ENCODE data around the gene SRCAP.

SRCAP gene

DNA sequence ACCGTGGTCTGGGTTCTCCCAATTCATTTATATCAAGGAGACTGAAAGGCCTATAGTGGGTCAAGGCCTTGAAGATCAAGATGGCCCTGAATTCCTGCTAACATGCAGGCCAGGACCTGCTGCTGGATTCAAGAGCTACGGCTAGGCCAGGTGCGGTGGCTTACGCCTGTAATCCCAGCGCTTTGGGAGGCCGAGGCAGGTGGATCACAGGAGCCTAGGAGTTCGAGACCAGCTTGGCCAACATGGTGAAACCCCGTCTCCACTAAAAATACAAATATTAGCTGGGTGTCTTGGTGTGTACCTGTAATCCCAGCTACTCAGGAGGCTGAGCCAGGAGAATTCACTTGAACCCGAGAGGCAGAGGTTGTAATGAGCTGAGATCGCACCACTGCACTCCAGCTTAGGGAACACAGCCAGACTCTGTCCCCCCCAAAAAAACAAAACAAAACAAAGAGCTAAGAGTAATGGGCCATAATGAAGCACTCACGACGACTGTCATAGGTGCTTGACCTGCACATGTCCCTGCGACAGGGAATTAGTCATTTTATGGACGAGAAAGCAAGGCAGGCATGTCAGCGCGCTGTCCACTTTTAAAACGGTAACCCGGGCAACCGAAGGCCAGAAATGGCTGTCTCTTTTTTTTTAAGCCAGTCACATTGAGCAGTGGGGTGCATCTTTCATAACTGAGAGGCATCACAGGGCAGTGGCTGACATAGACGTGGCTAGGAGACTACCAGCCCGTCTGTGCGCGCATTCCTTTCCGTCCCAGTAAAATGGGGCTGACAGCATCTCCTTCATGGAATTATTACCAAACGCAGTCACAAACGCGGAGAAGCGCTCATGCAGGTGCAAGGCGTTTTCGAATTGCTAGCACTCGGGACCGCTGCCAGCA lies 41.8 kb upstream of the SRCAP start:
- peak overlapping the region; percentile 66 for H3K27ac ChIP-seq (ENCODE audit: insufficient read depth, low read depth, low read length, poor library complexity, severe bottlenecking)
- H3K4me3 ChIP-seq (ENCODE audit: insufficient read depth, low read depth, low read length): peak overlapping the region; percentile 40

DNA sequence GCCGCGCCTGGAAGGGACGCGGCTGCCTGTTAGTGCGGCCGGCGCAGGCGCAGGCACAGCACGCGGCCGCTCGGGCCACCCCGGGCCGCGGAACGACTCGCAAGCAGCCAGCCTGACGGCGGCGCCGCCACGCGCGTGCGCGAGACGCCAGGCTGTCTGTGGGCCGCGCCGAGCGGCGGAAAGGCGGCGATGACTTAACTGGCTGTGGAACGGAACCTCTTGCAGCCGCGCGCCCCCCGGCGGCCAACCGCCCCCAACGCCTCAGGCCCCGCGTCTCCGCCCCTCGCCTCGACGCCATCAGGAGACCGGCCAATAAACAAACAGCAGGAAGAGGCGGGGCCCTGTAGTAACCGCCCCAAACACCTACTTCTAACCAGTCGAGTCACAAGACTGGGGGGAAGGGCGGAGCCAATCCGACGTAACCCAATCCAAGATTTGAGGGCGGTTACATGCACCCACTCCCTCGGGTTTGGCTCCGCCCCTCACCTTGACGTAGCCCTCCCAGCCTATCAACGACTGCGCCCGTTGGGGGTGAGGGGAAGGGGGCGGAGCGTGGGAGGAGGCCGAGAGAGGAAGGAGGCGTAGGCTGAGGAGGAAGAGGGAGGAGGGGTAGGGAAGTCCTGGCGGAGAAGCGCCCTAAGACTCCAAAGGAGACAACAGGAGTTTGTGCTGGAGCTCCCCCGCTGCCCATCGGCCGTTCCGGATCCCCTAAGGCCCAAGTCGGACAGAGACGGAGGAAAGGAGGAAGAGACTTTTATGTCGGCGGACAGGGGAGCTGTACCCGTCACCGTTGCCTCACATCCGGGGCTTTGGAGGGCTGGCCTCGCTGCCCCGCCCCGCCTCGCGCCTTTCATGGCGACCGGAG lies 40.9 kb upstream of the SRCAP start, which contains the start of gene FBRS:
TSS of gene FBRS (plus strand) at position 566 of the 865 bp plus-strand sequence. CDS start 1,088 bp downstream, outside the sequence.
- Histone ChIP-seq H3K4me1 (ENCODE audit: control insufficient read depth, insufficient read depth, low read length) (peaks cover 12% of the 10 kb centered on the region), H3K4me3 (ENCODE audit: insufficient read depth, low read depth, low read length) (peak within 1 kb of the TSS; percentile 74), H3K36me3 (ENCODE audit: control insufficient read depth, insufficient read depth, low read length) (peaks cover 21% of the 10 kb centered on the region), H3K9me3 (ENCODE audit: control insufficient read depth, low read length) (no peaks in the 10 kb centered on the region), H3K27me3 (ENCODE audit: control insufficient read depth, insufficient read depth, low read length, poor library complexity, severe bottlenecking) (no peaks in the 10 kb centered on the region), H3K27ac (ENCODE audit: insufficient read depth, low read depth, low read length, poor library complexity, severe bottlenecking) (peak within 1 kb of the TSS; percentile 86)
- 1% methylated on average over 82 to 86 of the region's 86 CpGs for WGBS, 2 experiments

More for the DNA sequence above, 41.8 kb upstream of the SRCAP start:
- peaks cover 12% of the 10 kb centered on the region for H3K4me1 ChIP-seq (ENCODE audit: control insufficient read depth, insufficient read depth, low read length)
- H3K27me3 ChIP-seq (ENCODE audit: control insufficient read depth, insufficient read depth, low read length, poor library complexity, severe bottlenecking): peaks cover 6% of the 10 kb centered on the region
- 54 to 55% methylated on average over 32 of the region's 32 CpGs for WGBS, 2 experiments
- peaks cover 15% of the 10 kb centered on the region for H3K36me3 ChIP-seq (ENCODE audit: control insufficient read depth, insufficient read depth, low read length)
- no peaks in the 10 kb centered on the region for H3K9me3 ChIP-seq (ENCODE audit: control insufficient read depth, low read length)

- peak overlapping the region; percentile 74 for H3K4me3 ChIP-seq (ENCODE audit: insufficient read depth, low read depth, low read length)
- peaks cover 21% of the 10 kb centered on the region for H3K36me3 ChIP-seq (ENCODE audit: control insufficient read depth, insufficient read depth, low read length)
- H3K27ac ChIP-seq (ENCODE audit: insufficient read depth, low read depth, low read length, poor library complexity, severe bottlenecking): peak overlapping the region; percentile 86
- 0 to 1% methylated on average over 64 of the region's 64 CpGs for WGBS, 2 experiments
- H3K27me3 ChIP-seq (ENCODE audit: control insufficient read depth, insufficient read depth, low read length, poor library complexity, severe bottlenecking): no peaks in the 10 kb centered on the region
- no peaks in the 10 kb centered on the region for H3K9me3 ChIP-seq (ENCODE audit: control insufficient read depth, low read length)
- H3K4me1 ChIP-seq (ENCODE audit: control insufficient read depth, insufficient read depth, low read length): peaks cover 12% of the 10 kb centered on the region
Measured at GRCh38 chr16:30658731-30659506, 40.1 kb upstream of the SRCAP start.

- whole genome bisulfite sequencing, 2 experiments: 12% methylated on average over 84 of the region's 84 CpGs
- H3K36me3 ChIP-seq (ENCODE audit: control insufficient read depth, insufficient read depth, low read length): peaks cover 25% of the 10 kb centered on the region
Measured at GRCh38 chr16:30659507-30660423, 39.2 kb upstream of the SRCAP start.

GRCh38 chr16:30660424-30661261 lies 38.3 kb upstream of the SRCAP start:
- H3K27ac ChIP-seq (ENCODE audit: insufficient read depth, low read depth, low read length, poor library complexity, severe bottlenecking): no peak overlapping the region
- H3K4me3 ChIP-seq (ENCODE audit: insufficient read depth, low read depth, low read length): peak overlapping the region; percentile 74
- H3K36me3 ChIP-seq (ENCODE audit: control insufficient read depth, insufficient read depth, low read length): peaks cover 26% of the 10 kb centered on the region
- peaks cover 12% of the 10 kb centered on the region for H3K4me1 ChIP-seq (ENCODE audit: control insufficient read depth, insufficient read depth, low read length)
- 91% methylated on average over 21 of the region's 21 CpGs for WGBS, 2 experiments
- no peaks in the 10 kb centered on the region for H3K9me3 ChIP-seq (ENCODE audit: control insufficient read depth, low read length)
- no peaks in the 10 kb centered on the region for H3K27me3 ChIP-seq (ENCODE audit: control insufficient read depth, insufficient read depth, low read length, poor library complexity, severe bottlenecking)

More at GRCh38 chr16:30659507-30660423, 39.2 kb upstream of the SRCAP start:
- no peaks in the 10 kb centered on the region for H3K9me3 ChIP-seq (ENCODE audit: control insufficient read depth, low read length)
- no peaks in the 10 kb centered on the region for H3K27me3 ChIP-seq (ENCODE audit: control insufficient read depth, insufficient read depth, low read length, poor library complexity, severe bottlenecking)
- peak overlapping the region; percentile 74 for H3K4me3 ChIP-seq (ENCODE audit: insufficient read depth, low read depth, low read length)
- H3K27ac ChIP-seq (ENCODE audit: insufficient read depth, low read depth, low read length, poor library complexity, severe bottlenecking): peak overlapping the region; percentile 86
- H3K4me1 ChIP-seq (ENCODE audit: control insufficient read depth, insufficient read depth, low read length): peaks cover 12% of the 10 kb centered on the region

DNA sequence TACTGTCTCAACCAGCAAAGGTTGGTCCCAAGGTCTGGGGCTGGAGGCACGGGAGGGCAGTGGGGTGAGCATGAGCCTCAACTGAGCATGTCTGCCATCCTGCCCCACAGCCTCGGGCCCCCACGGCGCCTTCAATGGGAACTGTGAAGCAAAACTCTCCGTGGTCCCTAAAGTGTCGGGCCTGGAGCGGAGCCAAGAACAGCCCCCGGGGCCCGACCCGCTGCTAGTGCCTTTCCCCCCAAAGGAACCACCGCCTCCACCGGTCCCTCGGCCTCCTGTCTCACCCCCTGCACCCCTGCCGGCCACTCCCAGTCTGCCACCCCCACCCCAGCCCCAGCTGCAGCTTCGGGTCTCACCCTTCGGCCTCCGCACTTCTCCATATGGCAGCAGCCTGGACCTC lies 36.5 kb upstream of the SRCAP start:
- Histone ChIP-seq H3K4me3 (ENCODE audit: insufficient read depth, low read depth, low read length) (no peak overlapping the region), H3K9me3 (ENCODE audit: control insufficient read depth, low read length) (no peaks in the 10 kb centered on the region), H3K27ac (ENCODE audit: insufficient read depth, low read depth, low read length, poor library complexity, severe bottlenecking) (no peak overlapping the region), H3K4me1 (ENCODE audit: control insufficient read depth, insufficient read depth, low read length) (peaks cover 12% of the 10 kb centered on the region), H3K36me3 (ENCODE audit: control insufficient read depth, insufficient read depth, low read length) (peaks cover 24% of the 10 kb centered on the region), H3K27me3 (ENCODE audit: control insufficient read depth, insufficient read depth, low read length, poor library complexity, severe bottlenecking) (no peaks in the 10 kb centered on the region)
- 94 to 95% methylated on average over 17 of the region's 17 CpGs for WGBS, 2 experiments

DNA sequence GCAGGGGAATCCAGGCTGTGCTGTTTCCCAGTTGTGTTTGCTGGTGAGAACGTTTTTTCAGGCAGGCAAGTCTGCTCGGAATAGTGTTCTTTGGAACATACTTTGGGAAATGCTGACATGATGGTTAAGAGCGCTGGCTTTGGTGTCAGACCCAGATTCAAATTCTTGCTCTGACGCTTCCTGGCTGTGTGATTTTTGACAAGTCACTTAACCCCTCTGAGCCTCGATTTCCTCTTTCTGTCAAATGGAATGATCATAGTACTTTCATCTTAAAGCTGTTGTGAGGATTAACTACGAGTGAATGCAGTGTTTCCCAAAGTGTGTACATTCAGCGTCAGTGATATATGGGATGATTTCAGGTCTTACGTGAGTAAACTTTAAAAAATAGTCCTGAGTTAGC lies 35.9 kb upstream of the SRCAP start:
- Histone ChIP-seq H3K27me3 (ENCODE audit: control insufficient read depth, insufficient read depth, low read length, poor library complexity, severe bottlenecking) (no peaks in the 10 kb centered on the region), H3K9me3 (ENCODE audit: control insufficient read depth, low read length) (no peaks in the 10 kb centered on the region), H3K4me1 (ENCODE audit: control insufficient read depth, insufficient read depth, low read length) (peaks cover 12% of the 10 kb centered on the region), H3K27ac (ENCODE audit: insufficient read depth, low read depth, low read length, poor library complexity, severe bottlenecking) (no peak overlapping the region), H3K4me3 (ENCODE audit: insufficient read depth, low read depth, low read length) (no peak overlapping the region), H3K36me3 (ENCODE audit: control insufficient read depth, insufficient read depth, low read length) (peaks cover 26% of the 10 kb centered on the region)
- WGBS, 2 experiments: 92 to 95% methylated on average over 8 of the region's 8 CpGs

GRCh38 chr16:30663820-30664219 lies 35.2 kb upstream of the SRCAP start:
- H3K4me3 ChIP-seq (ENCODE audit: insufficient read depth, low read depth, low read length): no peak overlapping the region
- 93 to 94% methylated on average over 9 of the region's 9 CpGs for WGBS, 2 experiments
- no peaks in the 10 kb centered on the region for H3K9me3 ChIP-seq (ENCODE audit: control insufficient read depth, low read length)
- H3K36me3 ChIP-seq (ENCODE audit: control insufficient read depth, insufficient read depth, low read length): peaks cover 26% of the 10 kb centered on the region
- no peaks in the 10 kb centered on the region for H3K27me3 ChIP-seq (ENCODE audit: control insufficient read depth, insufficient read depth, low read length, poor library complexity, severe bottlenecking)
- H3K27ac ChIP-seq (ENCODE audit: insufficient read depth, low read depth, low read length, poor library complexity, severe bottlenecking): no peak overlapping the region
- peaks cover 12% of the 10 kb centered on the region for H3K4me1 ChIP-seq (ENCODE audit: control insufficient read depth, insufficient read depth, low read length)

Measured in ectodermal cell (in vitro differentiated cells).